SK-N-MC (cell line): ENCODE data around the gene KRT16.
"Not testable (repeated sequence)": the region's sequence is repeated elsewhere in the genome, so short reads cannot be mapped to it uniquely, and the experiment has no call there.

Experiments used
- DNase-seq: peaks from one replicate; pipeline ENCODE4 v3.0.0-alpha.2; 2011; ENCODE audit warnings: low read depth, low spot score
- H3K27ac ChIP-seq: fragments of 200-600 bp; sonication (generic); 2 replicates; pipeline ENCODE4 v1.5.1; 2016; ENCODE audit warnings: mixed run types
- H3K36me3 ChIP-seq: fragments of 200-600 bp; sonication (generic); 2 replicates; pipeline ENCODE4 v1.6.1; 2017; ENCODE audit warnings: antibody characterized with exemption, low read length, mixed read lengths; ENCODE audit not compliant: insufficient read depth
- H3K4me3 ChIP-seq: fragments of 200-600 bp; sonication (generic); 2 replicates; pipeline ENCODE4 v1.5.1; 2016
- H3K9ac ChIP-seq: fragments of 200-600 bp; sonication (generic); 2 replicates; pipeline ENCODE4 v1.8.0; 2017; ENCODE audit warnings: mixed run types, mixed read lengths; ENCODE audit not compliant: insufficient read length
- H3K9me3 ChIP-seq: fragments of 200-600 bp; sonication (generic); 2 replicates; pipeline ENCODE4 v1.6.1; 2017; ENCODE audit warnings: low read depth, mild to moderate bottlenecking, antibody characterized with exemption, low read length, moderate library complexity, mixed read lengths
- EZH2 ChIP-seq: fragments of 200-600 bp; sonication (generic); IDR thresholded peaks from one replicate; pipeline ENCODE4 v1.6.1; 2017; ENCODE audit warnings: antibody characterized with exemption
- FOXP2 ChIP-seq: optimal IDR thresholded peaks from 2 replicates; pipeline ENCODE3; 2011; ENCODE audit warnings: mild to moderate bottlenecking, moderate library complexity; ENCODE audit not compliant: insufficient read depth; ENCODE audit errors: extremely low read length, control extremely low read depth
- POLR2AphosphoS5 ChIP-seq: IDR thresholded peaks from 2 replicates; pipeline ENCODE4 v1.6.1; 2012; ENCODE audit warnings: mild to moderate bottlenecking, low read depth, low read length, borderline replicate concordance

Gene KRT16

DNA sequence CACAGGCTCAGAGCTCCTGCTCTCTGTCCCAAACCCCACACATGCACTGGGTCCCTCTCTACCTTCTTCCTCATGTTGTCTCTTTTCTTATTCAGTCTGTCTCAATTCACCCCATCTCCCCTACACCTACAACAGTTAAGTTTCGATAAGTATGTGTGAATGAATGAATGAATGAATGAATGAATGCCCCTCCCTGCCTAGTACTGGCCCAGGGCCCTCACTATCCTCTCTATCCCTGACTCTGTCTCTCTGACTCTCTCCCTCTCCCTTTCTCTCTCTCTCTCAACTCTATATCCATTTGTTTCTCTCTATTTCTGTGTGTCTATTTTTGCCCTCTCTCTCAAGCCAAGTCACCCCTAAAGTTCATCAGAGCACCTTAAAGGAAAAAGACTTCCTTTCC is 34.0 kb downstream of the KRT16 start:
- no peak overlapping the region for H3K9ac ChIP-seq
- H3K9me3 ChIP-seq, result no peaks in the 10 kb centered on the region
- H3K4me3 ChIP-seq, result no peak overlapping the region
- no peaks in the 10 kb centered on the region for H3K36me3 ChIP-seq
- DNase-seq, result no peak
- H3K27ac ChIP-seq, result no peak overlapping the region
- TF ChIP-seq EZH2 (no peak), FOXP2 (no peak)

GRCh38 chr17:41576740-41577139 is 35.8 kb downstream of the KRT16 start:
- H3K4me3 ChIP-seq, DNase-seq, H3K9me3 ChIP-seq, H3K36me3 ChIP-seq, H3K9ac ChIP-seq, H3K27ac ChIP-seq: not testable (repeated sequence)

- no peak for DNase-seq
- Histone ChIP-seq H3K27ac (no peak overlapping the region), H3K9ac (no peak overlapping the region), H3K9me3 (no peaks in the 10 kb centered on the region), H3K4me3 (no peak overlapping the region), H3K36me3 (no peaks in the 10 kb centered on the region)
- TF ChIP-seq FOXP2, result no peak
These were observed 37.2 kb downstream of the KRT16 start for GRCh38 chr17:41575336-41575735.

GRCh38 chr17:41571561-41572434 is 40.8 kb downstream of the KRT16 start, which contains the start of gene KRT9:
Gene KRT9, minus strand, starts transcription at chr17:41572059. Its CDS starts 67 bp downstream, at chr17:41571992.
- TF ChIP-seq FOXP2 (no peak), POLR2AphosphoS5 (no peak), EZH2 (no peak)
- H3K9me3 ChIP-seq, result no peaks in the 10 kb centered on the region
- H3K36me3 ChIP-seq, result no peaks in the 10 kb centered on the region
- no peak within 1 kb of the TSS for H3K9ac ChIP-seq
- H3K4me3 ChIP-seq, result no peak within 1 kb of the TSS
- DNase-seq, result no peak
- no peak within 1 kb of the TSS for H3K27ac ChIP-seq

- no peak overlapping the region for H3K9ac ChIP-seq
- TF ChIP-seq EZH2, result no peak
- TF ChIP-seq POLR2AphosphoS5, result no peak
- H3K27ac ChIP-seq, result no peak overlapping the region
- H3K36me3 ChIP-seq, result no peaks in the 10 kb centered on the region
- no peaks in the 10 kb centered on the region for H3K9me3 ChIP-seq
- H3K4me3 ChIP-seq, result no peak overlapping the region
- DNase-seq, result no peak
These were observed 45.2 kb downstream of the KRT16 start for GRCh38 chr17:41567317-41567716.

DNA sequence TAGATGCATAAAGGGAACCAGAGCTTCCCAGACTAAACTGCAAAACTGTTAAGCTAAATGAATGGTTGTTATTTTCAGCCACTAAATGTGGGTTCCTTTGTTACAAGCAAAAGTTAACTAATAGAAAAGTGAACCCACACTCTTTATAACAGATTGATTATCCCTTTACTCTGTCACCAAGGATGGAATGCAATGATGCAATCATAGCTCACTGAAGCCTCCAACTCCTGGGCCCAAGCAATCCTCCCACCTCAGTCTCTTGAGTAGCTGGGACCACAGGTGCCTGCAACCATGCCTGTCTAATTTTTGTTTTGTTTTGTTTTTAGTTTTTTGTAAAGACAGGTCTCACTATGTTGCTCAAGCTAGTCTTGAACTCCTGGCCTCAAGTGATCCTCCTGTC is 47.2 kb downstream of the KRT16 start:
- no peak overlapping the region for H3K4me3 ChIP-seq
- no peak overlapping the region for H3K9ac ChIP-seq
- H3K9me3 ChIP-seq, result no peaks in the 10 kb centered on the region
- H3K27ac ChIP-seq, result no peak overlapping the region
- TF ChIP-seq FOXP2, result no peak
- no peak for TF ChIP-seq POLR2AphosphoS5
- TF ChIP-seq EZH2, result no peak
- DNase-seq, result no peak
- no peaks in the 10 kb centered on the region for H3K36me3 ChIP-seq

GRCh38 chr17:41563607-41564170 is 48.9 kb downstream of the KRT16 start:
- Histone ChIP-seq H3K4me3 (no peak overlapping the region; the same call in 1 of the 2 replicates), H3K36me3 (no peaks in the 10 kb centered on the region), H3K27ac (no peak overlapping the region), H3K9me3 (no peaks in the 10 kb centered on the region), H3K9ac (no peak overlapping the region)
- TF ChIP-seq FOXP2, result no peak
- TF ChIP-seq POLR2AphosphoS5, result no peak
- TF ChIP-seq EZH2, result no peak
- DNase-seq, result no peak

DNA sequence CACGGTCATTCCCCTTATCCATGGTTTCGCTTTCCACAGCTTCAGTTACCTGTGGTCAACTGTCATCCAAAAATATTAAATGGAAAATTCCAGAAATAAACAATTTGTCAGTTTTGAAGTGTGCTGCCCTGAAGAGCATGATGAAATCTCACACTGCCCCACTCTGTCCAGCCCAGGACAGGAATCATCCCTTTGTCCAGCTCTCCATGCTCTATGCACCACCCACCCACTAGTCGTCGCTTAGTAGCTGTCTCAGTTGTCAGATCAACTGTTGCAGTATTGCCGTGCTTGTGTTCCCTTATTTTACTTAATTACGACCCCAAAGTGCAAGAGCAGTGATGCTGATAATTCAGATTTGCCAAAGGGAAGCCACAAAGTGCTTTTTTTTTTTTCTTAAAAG is 51.0 kb downstream of the KRT16 start:
- TF ChIP-seq FOXP2 (no peak), EZH2 (no peak), POLR2AphosphoS5 (no peak)
- H3K9me3 ChIP-seq, result no peaks in the 10 kb centered on the region
- no peak overlapping the region for H3K27ac ChIP-seq
- no peak overlapping the region for H3K4me3 ChIP-seq
- no peak for DNase-seq
- H3K36me3 ChIP-seq, result no peaks in the 10 kb centered on the region
- no peak overlapping the region for H3K9ac ChIP-seq
